Glutamatergic neuron (in vitro differentiated cells): ENCODE results near the gene CILP. TPM values are rescaled to one million over a fixed set of nuclear protein-coding genes. Genes with fewer than 3 reads are reported as not detected.

Experiments used
- DNase-seq: peaks from one replicate; pipeline ENCODE4 v3.0.0; 2022
- H3K27ac Mint-ChIP-seq: one replicate; pipeline ENCODE4 v1.8.0; 2020; ENCODE audit warnings: mild to moderate bottlenecking, mixed read lengths, inconsistent platforms; ENCODE audit not compliant: unreplicated experiment
- H3K27me3 Mint-ChIP-seq: one replicate; pipeline ENCODE4 v1.8.0; 2020; ENCODE audit warnings: mild to moderate bottlenecking, moderate library complexity, mixed read lengths, inconsistent platforms; ENCODE audit not compliant: unreplicated experiment
- H3K36me3 Mint-ChIP-seq: one replicate; pipeline ENCODE4 v1.8.0; 2020; ENCODE audit warnings: mild to moderate bottlenecking, mixed read lengths, inconsistent platforms; ENCODE audit not compliant: unreplicated experiment
- H3K4me1 Mint-ChIP-seq: one replicate; pipeline ENCODE4 v1.8.0; 2020; ENCODE audit warnings: mild to moderate bottlenecking, low read depth, mixed read lengths, inconsistent platforms; ENCODE audit not compliant: unreplicated experiment
- H3K4me3 Mint-ChIP-seq: one replicate; pipeline ENCODE4 v1.8.0; 2020; ENCODE audit warnings: mild to moderate bottlenecking, mixed read lengths, inconsistent platforms; ENCODE audit not compliant: unreplicated experiment
- H3K9me3 Mint-ChIP-seq: one replicate; pipeline ENCODE4 v1.8.0; 2020; ENCODE audit warnings: mild to moderate bottlenecking, moderate library complexity, mixed read lengths, inconsistent platforms; ENCODE audit not compliant: unreplicated experiment
- CTCF ChIP-seq: fragments of 200-600 bp; sonication (generic); IDR thresholded peaks from one replicate; pipeline ENCODE4 v1.5.0; 2021; ENCODE audit not compliant: partially characterized antibody, unreplicated experiment
- total RNA-seq: library from RNA; stranded (reverse); fragmentation: NEBNext Ultra II Directional; extraction: Animal tissue kit (Norgen Biotek cat#: 25700); gene quantifications from one replicate; pipeline ENCODE4 v1.2.1, GENCODE V29; 2021; ENCODE audit not compliant: unreplicated experiment

The CILP gene
- total RNA-seq, 1 donor from 2014 or later = 0.12 TPM

- H3K9me3 Mint-ChIP-seq = peaks cover 5% of the 10 kb centered on the region
- TF ChIP-seq CTCF = no peak
- peaks cover 8% of the 10 kb centered on the region for H3K4me1 Mint-ChIP-seq
- H3K27me3 Mint-ChIP-seq = peaks cover 5% of the 10 kb centered on the region
- H3K27ac Mint-ChIP-seq = no peak overlapping the region
- H3K36me3 Mint-ChIP-seq = peaks cover 4% of the 10 kb centered on the region
- H3K4me3 Mint-ChIP-seq = no peak overlapping the region
- DNase-seq = no peak
These were observed 4.2 kb upstream of the CILP start for GRCh38 chr15:65215496-65215895.

DNA sequence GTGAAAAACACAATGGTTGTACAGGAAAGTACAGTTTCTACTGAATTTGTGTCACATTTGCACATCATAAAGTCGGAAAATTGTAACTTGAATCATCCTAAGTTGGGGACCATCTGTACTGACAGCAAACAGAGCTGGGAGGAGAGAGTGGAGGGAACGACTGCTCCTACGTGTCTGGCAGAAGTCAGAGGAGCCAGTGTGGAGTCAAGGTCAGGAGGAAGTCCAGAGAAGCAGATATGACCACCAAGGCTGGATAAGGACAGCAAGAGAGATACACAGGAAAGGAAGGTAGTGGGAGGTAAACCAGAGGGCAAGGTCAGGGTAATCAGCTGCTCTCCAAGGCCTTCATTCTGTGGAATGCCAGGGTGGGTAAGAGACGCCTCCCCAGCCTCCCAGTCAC, 2.7 kb upstream of the CILP start:
- peaks cover 8% of the 10 kb centered on the region for H3K4me1 Mint-ChIP-seq
- no peak overlapping the region for H3K4me3 Mint-ChIP-seq
- H3K27me3 Mint-ChIP-seq = peaks cover 5% of the 10 kb centered on the region
- TF ChIP-seq CTCF = no peak
- H3K9me3 Mint-ChIP-seq = peaks cover 5% of the 10 kb centered on the region
- no peak overlapping the region for H3K27ac Mint-ChIP-seq
- no peak for DNase-seq
- H3K36me3 Mint-ChIP-seq = peaks cover 4% of the 10 kb centered on the region

GRCh38 chr15:65213241-65213640, 2.0 kb upstream of the CILP start:
- H3K4me1 Mint-ChIP-seq = peaks cover 10% of the 10 kb centered on the region
- H3K27ac Mint-ChIP-seq = no peak overlapping the region
- H3K9me3 Mint-ChIP-seq = peaks cover 5% of the 10 kb centered on the region
- TF ChIP-seq CTCF = no peak
- H3K4me3 Mint-ChIP-seq = no peak overlapping the region
- H3K36me3 Mint-ChIP-seq = peaks cover 4% of the 10 kb centered on the region
- DNase-seq = no peak
- peaks cover 5% of the 10 kb centered on the region for H3K27me3 Mint-ChIP-seq

GRCh38 chr15:65212097-65212496, 824 bp upstream of the CILP start:
- Mint-ChIP-seq H3K9me3 (peaks cover 5% of the 10 kb centered on the region), H3K4me1 (peaks cover 17% of the 10 kb centered on the region), H3K27ac (no peak overlapping the region), H3K27me3 (peaks cover 7% of the 10 kb centered on the region), H3K36me3 (peaks cover 4% of the 10 kb centered on the region), H3K4me3 (no peak overlapping the region)
- no peak for DNase-seq
- TF ChIP-seq CTCF = peak; percentile 51

- no peak overlapping the region for H3K27ac Mint-ChIP-seq
These were observed 259 bp upstream of the CILP start for GRCh38 chr15:65211482-65211982.

More at GRCh38 chr15:65211482-65211982, 259 bp upstream of the CILP start:
- Mint-ChIP-seq H3K4me3 (no peak overlapping the region), H3K4me1 (peaks cover 17% of the 10 kb centered on the region), H3K36me3 (peaks cover 4% of the 10 kb centered on the region), H3K27me3 (peaks cover 8% of the 10 kb centered on the region), H3K9me3 (peaks cover 5% of the 10 kb centered on the region)
- no peak for TF ChIP-seq CTCF
- DNase-seq = no peak
